Measurements from ENCODE around the gene CEND1.

DNA sequence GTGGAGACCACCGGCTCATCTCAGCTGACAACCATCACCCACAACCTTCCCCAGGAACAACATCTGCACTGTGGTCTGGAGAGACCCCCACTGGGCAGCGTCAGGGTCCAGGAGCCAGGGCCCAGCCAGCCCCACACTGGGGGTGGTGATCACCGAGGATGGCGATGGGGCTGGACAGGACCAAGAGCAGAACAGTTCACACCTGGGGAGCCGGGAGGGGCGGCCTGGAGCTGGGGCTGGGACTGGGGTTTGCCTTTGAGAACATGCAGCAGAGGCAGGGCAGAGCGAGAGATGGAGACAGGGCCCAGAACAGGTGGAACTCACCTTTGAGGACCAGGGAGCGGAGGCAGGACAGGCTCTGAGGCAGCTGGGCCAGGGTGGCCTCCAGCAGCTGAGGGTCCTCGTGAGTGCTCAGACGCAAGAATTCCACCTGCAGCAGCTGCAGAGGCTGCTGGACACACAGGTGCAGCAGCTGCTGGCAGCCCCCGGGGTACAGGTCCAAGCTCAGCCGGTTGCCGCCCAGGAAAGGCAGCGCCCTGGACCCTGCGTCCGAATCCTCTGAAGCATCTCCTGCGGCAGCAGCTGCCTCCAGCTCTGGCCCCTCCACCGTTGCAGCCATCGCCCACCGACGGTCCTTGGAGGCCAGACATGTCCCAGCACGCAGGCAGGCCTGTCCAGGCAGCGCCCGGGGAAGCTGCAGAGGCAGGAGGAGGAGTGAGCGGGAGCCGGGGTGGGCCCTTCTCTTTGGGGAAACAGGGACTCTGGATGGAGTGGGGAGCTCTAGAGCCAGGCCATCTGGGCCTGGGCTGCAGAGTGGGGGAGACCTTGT lies 14.1 kb upstream of the CEND1 start:
- no peak for TF ChIP-seq EZH2phosphoT487 (IDR thresholded peaks at IDR 0.05; ENCODE audit: borderline replicate concordance, low read length)
- TF ChIP-seq, protein P1, sequence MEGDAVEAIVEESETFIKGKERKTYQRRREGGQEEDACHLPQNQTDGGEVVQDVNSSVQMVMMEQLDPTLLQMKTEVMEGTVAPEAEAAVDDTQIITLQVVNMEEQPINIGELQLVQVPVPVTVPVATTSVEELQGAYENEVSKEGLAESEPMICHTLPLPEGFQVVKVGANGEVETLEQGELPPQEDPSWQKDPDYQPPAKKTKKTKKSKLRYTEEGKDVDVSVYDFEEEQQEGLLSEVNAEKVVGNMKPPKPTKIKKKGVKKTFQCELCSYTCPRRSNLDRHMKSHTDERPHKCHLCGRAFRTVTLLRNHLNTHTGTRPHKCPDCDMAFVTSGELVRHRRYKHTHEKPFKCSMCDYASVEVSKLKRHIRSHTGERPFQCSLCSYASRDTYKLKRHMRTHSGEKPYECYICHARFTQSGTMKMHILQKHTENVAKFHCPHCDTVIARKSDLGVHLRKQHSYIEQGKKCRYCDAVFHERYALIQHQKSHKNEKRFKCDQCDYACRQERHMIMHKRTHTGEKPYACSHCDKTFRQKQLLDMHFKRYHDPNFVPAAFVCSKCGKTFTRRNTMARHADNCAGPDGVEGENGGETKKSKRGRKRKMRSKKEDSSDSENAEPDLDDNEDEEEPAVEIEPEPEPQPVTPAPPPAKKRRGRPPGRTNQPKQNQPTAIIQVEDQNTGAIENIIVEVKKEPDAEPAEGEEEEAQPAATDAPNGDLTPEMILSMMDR (IDR thresholded peaks at IDR 0.05; ENCODE audit: low read depth, low read length, poor library complexity, severe bottlenecking) = no peak

All from DOHH2 (cell line).